HepG2 (cell line): Measurements from ENCODE around the gene FFAR1. TPM values are rescaled to one million over a fixed set of nuclear protein-coding genes. Genes with fewer than 3 reads are reported as not detected.
A peak's percentile ranks its signal among the peaks of the same experiment; 100 is the strongest.

Experiments
- ATRX ChIP-seq: sonication (generic); formaldehyde crosslinking; IDR thresholded peaks from 2 replicates; pipeline ENCODE4 v1.4.0; 2020; ENCODE audit warnings: missing genetic modification reagents, borderline replicate concordance
- CBX1 ChIP-seq: IDR thresholded peaks from one replicate; pipeline ENCODE4 v1.6.1; 2016; ENCODE audit warnings: antibody characterized with exemption, low read depth
- NCOA5 ChIP-seq: sonication (generic); formaldehyde crosslinking; IDR thresholded peaks from 2 replicates; pipeline ENCODE4 v1.4.0; 2020; ENCODE audit warnings: missing genetic modification reagents
- RARA ChIP-seq: IDR thresholded peaks from 2 replicates; pipeline ENCODE4 v1.6.1; 2016; ENCODE audit warnings: missing genetic modification reagents, missing compliant biosample characterization
- STAT6 ChIP-seq: sonication (generic); formaldehyde crosslinking; IDR thresholded peaks from 2 replicates; pipeline ENCODE4 v1.4.0; 2020; ENCODE audit warnings: missing genetic modification reagents, mild to moderate bottlenecking, borderline replicate concordance
- UBTF ChIP-seq: sonication (generic); formaldehyde crosslinking; IDR thresholded peaks from 2 replicates; pipeline ENCODE4 v1.4.0; 2020; ENCODE audit warnings: mild to moderate bottlenecking, missing genetic modification reagents
- ZNF17 ChIP-seq: sonication (generic); formaldehyde crosslinking; IDR thresholded peaks from 2 replicates; pipeline ENCODE4 v1.5.0; 2020; ENCODE audit warnings: mild to moderate bottlenecking, missing genetic modification reagents
- ZNF235 ChIP-seq: sonication (generic); formaldehyde crosslinking; IDR thresholded peaks from 2 replicates; pipeline ENCODE4 v1.8.1; 2023; ENCODE audit warnings: mild to moderate bottlenecking, missing genetic modification reagents, borderline replicate concordance
- ZNF317 ChIP-seq: sonication (generic); formaldehyde crosslinking; IDR thresholded peaks from 2 replicates; pipeline ENCODE4 v1.5.0; 2020; ENCODE audit warnings: mild to moderate bottlenecking, missing genetic modification reagents
- polyA plus RNA-seq, 8 experiments: library from polyadenylated mRNA; depleted of rRNA in 3 of 8; stranded (reverse) in 7 of 8; unstranded in 1 of 8; fragments of >200 nt; fragmentation: Illumina TruSeq in 4 of 8; extraction: Trizol in 4 of 8; gene quantifications; 2 replicates each; pipeline versions ENCODE4 v1.2.1 to v1.2.3, GENCODE V29; 2011 to 2016; ENCODE audit warnings: low read depth in 4 of 8, missing spikeins in 1 of 8, mixed read lengths in 1 of 8; ENCODE audit not compliant: insufficient read depth in 1 of 8
- total RNA-seq, 5 experiments: library from RNA; depleted of rRNA; stranded (reverse); fragments of >200 nt; fragmentation: Illumina TruSeq; extraction: Trizol; gene quantifications; 2 replicates each; pipeline ENCODE4 v1.2.3, GENCODE V29; 2016; ENCODE audit warnings: low read depth in 1 of 5
- TF ChIP-seq, protein P1 (sequence below): IDR thresholded peaks from 2 replicates; pipeline ENCODE4 v1.6.1; 2012; ENCODE audit warnings: low read length, improper control_type of control experiment
- TF ChIP-seq, protein P2 (sequence below): sonication (generic); formaldehyde crosslinking; IDR thresholded peaks from 2 replicates; pipeline ENCODE4 v1.4.0; 2020; ENCODE audit warnings: missing genetic modification reagents, borderline replicate concordance
- TF ChIP-seq, protein P3 (sequence below): fragments of 450-650 bp; IDR thresholded peaks from 2 replicates; pipeline ENCODE4 v1.6.1; 2017; ENCODE audit warnings: mild to moderate bottlenecking

The FFAR1 gene
- total and polyA plus RNA-seq, 2 of the 13 experiments (the other 11 are each of a cell fraction or from before 2014, with no cell fraction given) = not detected

DNA sequence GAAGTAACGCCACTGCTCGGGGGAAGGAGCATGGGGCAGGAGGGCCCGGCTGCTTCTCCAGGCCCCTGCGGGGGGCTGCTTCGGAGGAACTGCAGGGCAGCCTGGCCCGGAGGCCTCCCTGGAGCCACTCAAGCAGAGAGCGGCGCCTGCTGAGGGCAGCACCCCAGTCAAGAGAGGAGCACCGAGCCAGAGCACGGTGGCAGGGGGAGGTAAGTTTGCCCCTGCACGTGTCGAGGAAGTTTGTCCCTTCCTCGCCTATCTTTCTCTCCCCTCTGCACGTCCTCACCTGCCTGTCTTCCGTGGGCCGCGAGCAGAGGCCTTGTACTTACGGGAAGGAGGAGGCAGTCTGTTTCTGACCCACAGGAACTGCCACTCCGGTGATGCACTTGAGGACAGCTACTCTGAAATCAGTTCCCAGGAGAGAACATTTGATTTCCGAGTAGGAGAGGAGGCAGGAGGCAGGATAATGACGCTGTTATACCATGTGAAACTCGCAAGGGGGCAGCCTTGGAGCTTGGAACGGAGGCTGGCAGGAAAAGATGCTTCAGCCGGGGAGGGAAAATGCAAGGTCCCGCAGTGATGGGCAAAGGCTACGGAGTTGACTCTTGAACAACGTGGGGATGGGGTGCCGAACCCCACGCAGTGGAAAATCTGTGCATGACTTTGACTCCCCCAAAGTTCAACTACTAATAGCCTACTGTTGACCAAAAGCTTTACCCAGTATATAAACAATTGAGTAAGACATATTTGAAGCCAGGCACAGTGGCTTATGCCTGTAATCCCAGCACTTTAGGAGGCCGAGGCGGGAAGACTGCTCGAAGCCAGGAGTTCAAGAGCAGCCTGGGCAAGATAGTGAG lies 5.0 kb downstream of the FFAR1 start (continued):
- TF ChIP-seq, protein P1, sequence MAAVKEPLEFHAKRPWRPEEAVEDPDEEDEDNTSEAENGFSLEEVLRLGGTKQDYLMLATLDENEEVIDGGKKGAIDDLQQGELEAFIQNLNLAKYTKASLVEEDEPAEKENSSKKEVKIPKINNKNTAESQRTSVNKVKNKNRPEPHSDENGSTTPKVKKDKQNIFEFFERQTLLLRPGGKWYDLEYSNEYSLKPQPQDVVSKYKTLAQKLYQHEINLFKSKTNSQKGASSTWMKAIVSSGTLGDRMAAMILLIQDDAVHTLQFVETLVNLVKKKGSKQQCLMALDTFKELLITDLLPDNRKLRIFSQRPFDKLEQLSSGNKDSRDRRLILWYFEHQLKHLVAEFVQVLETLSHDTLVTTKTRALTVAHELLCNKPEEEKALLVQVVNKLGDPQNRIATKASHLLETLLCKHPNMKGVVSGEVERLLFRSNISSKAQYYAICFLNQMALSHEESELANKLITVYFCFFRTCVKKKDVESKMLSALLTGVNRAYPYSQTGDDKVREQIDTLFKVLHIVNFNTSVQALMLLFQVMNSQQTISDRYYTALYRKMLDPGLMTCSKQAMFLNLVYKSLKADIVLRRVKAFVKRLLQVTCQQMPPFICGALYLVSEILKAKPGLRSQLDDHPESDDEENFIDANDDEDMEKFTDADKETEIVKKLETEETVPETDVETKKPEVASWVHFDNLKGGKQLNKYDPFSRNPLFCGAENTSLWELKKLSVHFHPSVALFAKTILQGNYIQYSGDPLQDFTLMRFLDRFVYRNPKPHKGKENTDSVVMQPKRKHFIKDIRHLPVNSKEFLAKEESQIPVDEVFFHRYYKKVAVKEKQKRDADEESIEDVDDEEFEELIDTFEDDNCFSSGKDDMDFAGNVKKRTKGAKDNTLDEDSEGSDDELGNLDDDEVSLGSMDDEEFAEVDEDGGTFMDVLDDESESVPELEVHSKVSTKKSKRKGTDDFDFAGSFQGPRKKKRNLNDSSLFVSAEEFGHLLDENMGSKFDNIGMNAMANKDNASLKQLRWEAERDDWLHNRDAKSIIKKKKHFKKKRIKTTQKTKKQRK = no peak
- TF ChIP-seq ATRX (CRISPR knock-in tag) = no peak
- no peak for TF ChIP-seq UBTF (CRISPR knock-in tag)
- TF ChIP-seq RARA (CRISPR knock-in tag) = peak; percentile 45
- TF ChIP-seq ZNF235 = no peak
- TF ChIP-seq, protein P2, sequence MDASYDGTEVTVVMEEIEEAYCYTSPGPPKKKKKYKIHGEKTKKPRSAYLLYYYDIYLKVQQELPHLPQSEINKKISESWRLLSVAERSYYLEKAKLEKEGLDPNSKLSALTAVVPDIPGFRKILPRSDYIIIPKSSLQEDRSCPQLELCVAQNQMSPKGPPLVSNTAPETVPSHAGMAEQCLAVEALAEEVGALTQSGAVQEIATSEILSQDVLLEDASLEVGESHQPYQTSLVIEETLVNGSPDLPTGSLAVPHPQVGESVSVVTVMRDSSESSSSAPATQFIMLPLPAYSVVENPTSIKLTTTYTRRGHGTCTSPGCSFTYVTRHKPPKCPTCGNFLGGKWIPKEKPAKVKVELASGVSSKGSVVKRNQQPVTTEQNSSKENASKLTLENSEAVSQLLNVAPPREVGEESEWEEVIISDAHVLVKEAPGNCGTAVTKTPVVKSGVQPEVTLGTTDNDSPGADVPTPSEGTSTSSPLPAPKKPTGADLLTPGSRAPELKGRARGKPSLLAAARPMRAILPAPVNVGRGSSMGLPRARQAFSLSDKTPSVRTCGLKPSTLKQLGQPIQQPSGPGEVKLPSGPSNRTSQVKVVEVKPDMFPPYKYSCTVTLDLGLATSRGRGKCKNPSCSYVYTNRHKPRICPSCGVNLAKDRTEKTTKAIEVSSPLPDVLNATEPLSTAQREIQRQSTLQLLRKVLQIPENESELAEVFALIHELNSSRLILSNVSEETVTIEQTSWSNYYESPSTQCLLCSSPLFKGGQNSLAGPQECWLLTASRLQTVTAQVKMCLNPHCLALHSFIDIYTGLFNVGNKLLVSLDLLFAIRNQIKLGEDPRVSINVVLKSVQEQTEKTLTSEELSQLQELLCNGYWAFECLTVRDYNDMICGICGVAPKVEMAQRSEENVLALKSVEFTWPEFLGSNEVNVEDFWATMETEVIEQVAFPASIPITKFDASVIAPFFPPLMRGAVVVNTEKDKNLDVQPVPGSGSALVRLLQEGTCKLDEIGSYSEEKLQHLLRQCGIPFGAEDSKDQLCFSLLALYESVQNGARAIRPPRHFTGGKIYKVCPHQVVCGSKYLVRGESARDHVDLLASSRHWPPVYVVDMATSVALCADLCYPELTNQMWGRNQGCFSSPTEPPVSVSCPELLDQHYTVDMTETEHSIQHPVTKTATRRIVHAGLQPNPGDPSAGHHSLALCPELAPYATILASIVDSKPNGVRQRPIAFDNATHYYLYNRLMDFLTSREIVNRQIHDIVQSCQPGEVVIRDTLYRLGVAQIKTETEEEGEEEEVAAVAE = no peak
- TF ChIP-seq NCOA5 = no peak
- no peak for TF ChIP-seq CBX1
- TF ChIP-seq ZNF317 = no peak
- TF ChIP-seq ZNF17 = no peak
- TF ChIP-seq, protein P3, sequence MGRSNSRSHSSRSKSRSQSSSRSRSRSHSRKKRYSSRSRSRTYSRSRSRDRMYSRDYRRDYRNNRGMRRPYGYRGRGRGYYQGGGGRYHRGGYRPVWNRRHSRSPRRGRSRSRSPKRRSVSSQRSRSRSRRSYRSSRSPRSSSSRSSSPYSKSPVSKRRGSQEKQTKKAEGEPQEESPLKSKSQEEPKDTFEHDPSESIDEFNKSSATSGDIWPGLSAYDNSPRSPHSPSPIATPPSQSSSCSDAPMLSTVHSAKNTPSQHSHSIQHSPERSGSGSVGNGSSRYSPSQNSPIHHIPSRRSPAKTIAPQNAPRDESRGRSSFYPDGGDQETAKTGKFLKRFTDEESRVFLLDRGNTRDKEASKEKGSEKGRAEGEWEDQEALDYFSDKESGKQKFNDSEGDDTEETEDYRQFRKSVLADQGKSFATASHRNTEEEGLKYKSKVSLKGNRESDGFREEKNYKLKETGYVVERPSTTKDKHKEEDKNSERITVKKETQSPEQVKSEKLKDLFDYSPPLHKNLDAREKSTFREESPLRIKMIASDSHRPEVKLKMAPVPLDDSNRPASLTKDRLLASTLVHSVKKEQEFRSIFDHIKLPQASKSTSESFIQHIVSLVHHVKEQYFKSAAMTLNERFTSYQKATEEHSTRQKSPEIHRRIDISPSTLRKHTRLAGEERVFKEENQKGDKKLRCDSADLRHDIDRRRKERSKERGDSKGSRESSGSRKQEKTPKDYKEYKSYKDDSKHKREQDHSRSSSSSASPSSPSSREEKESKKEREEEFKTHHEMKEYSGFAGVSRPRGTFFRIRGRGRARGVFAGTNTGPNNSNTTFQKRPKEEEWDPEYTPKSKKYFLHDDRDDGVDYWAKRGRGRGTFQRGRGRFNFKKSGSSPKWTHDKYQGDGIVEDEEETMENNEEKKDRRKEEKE = no peak
- no peak for TF ChIP-seq STAT6 (CRISPR knock-in tag)
